ENCODE results near the gene SETBP1. TPM values are rescaled to one million over a fixed set of nuclear protein-coding genes. Genes with fewer than 3 reads are reported as not detected.

Gene SETBP1
- total RNA-seq, 4 donors from 2014 or later = 3.3 to 86.6 (median 16.3) TPM

GRCh38 chr18:44833786-44834185, 153.1 kb downstream of the SETBP1 start:
- no peak for DNase-seq
- no peak overlapping the region for H3K4me3 ChIP-seq
- peaks cover 0 to 7% (median 2%) of the 10 kb centered on the region in 4 donors for H3K4me1 ChIP-seq
- H3K36me3 ChIP-seq = no peaks in the 10 kb centered on the region
- H3K9me3 ChIP-seq = no peaks in the 10 kb centered on the region
- H3K27ac ChIP-seq = no peak overlapping the region
- TF ChIP-seq POLR2A (IDR thresholded peaks at IDR 0.05) (no peak), CTCF (IDR thresholded peaks at IDR 0.05) (no peak)
- no peaks in the 10 kb centered on the region for H3K27me3 ChIP-seq

- TF ChIP-seq CTCF (IDR thresholded peaks at IDR 0.05) = no peak
- TF ChIP-seq POLR2A (IDR thresholded peaks at IDR 0.05) = no peak
- DNase-seq = no peak
- Histone ChIP-seq H3K4me3 (no peak overlapping the region), H3K27ac (no peak overlapping the region), H3K4me1 (peaks cover 0 to 18% (median 5%) of the 10 kb centered on the region in 4 donors), H3K9me3 (no peaks in the 10 kb centered on the region), H3K27me3 (no peaks in the 10 kb centered on the region), H3K36me3 (no peaks in the 10 kb centered on the region)
These were observed 154.3 kb downstream of the SETBP1 start for GRCh38 chr18:44834867-44835469.

GRCh38 chr18:44835703-44836102, 155.0 kb downstream of the SETBP1 start:
- Histone ChIP-seq H3K4me1 (peaks cover 0 to 21% (median 5%) of the 10 kb centered on the region in 4 donors), H3K36me3 (no peaks in the 10 kb centered on the region), H3K27ac (no peak overlapping the region), H3K4me3 (no peak overlapping the region), H3K9me3 (no peaks in the 10 kb centered on the region), H3K27me3 (no peaks in the 10 kb centered on the region)
- no peak for DNase-seq
- TF ChIP-seq POLR2A (IDR thresholded peaks at IDR 0.05) (no peak), CTCF (IDR thresholded peaks at IDR 0.05) (no peak)

GRCh38 chr18:44836263-44836662, 155.6 kb downstream of the SETBP1 start:
- no peak overlapping the region for H3K27ac ChIP-seq
- TF ChIP-seq CTCF (IDR thresholded peaks at IDR 0.05) (no peak), POLR2A (IDR thresholded peaks at IDR 0.05) (no peak)
- no peaks in the 10 kb centered on the region for H3K9me3 ChIP-seq
- no peak overlapping the region for H3K4me3 ChIP-seq
- DNase-seq = no peak
- no peaks in the 10 kb centered on the region for H3K36me3 ChIP-seq
- peaks cover 0 to 21% (median 5%) of the 10 kb centered on the region in 4 donors for H3K4me1 ChIP-seq
- H3K27me3 ChIP-seq = no peaks in the 10 kb centered on the region

- no peak overlapping the region for H3K4me3 ChIP-seq
- TF ChIP-seq CTCF (IDR thresholded peaks at IDR 0.05) (no peak), POLR2A (IDR thresholded peaks at IDR 0.05) (no peak)
- no peaks in the 10 kb centered on the region for H3K36me3 ChIP-seq
- peaks cover 0 to 21% (median 8%) of the 10 kb centered on the region in 4 donors for H3K4me1 ChIP-seq
- no peaks in the 10 kb centered on the region for H3K9me3 ChIP-seq
- no peaks in the 10 kb centered on the region for H3K27me3 ChIP-seq
- DNase-seq = no peak
- no peak overlapping the region for H3K27ac ChIP-seq
These were observed 156.9 kb downstream of the SETBP1 start for GRCh38 chr18:44837482-44838180.
